ENCODE results near the gene THRA.

Gene THRA, protein sequence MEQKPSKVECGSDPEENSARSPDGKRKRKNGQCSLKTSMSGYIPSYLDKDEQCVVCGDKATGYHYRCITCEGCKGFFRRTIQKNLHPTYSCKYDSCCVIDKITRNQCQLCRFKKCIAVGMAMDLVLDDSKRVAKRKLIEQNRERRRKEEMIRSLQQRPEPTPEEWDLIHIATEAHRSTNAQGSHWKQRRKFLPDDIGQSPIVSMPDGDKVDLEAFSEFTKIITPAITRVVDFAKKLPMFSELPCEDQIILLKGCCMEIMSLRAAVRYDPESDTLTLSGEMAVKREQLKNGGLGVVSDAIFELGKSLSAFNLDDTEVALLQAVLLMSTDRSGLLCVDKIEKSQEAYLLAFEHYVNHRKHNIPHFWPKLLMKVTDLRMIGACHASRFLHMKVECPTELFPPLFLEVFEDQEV

DNA sequence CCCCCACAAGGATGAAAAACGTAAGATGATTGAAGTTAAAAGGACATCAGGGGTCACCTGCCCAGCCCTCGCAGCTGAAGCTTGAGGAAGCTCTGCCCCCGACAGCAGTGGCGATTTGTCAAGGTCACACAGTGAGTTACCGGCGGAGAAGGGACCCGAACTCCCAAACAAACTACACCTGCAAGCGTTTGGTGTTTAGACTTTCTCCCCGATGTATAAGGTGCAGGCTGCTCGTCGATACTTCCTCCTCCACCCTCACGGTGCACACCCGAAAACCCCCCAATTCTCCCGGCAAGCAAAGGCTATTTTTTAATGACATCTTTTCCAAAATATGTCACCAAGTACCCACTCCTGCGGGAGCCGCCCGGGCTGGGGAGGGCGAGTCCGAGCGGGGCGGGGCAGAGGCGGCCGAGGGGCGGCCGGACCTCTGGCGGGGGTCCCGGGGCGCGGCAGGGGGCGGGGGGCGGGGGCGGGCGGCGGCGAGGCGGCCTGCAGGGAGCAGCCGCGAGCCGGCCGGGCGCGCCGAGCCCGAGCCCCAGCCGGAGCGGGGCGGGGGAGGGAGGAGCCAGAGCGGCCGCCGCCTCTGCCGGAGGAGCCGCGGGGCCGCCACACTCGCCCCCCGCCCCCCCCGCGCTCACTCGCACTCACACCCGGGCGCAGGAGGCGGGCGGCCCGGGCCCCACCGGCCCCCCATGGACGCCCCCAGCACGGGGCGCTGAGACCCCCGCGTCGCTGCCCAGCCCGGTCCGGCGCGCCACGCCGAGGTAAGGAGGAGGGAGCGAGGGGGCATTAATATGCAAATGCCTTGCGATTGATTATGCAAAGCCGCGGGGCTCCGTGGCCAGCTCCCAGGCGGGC is at the start of gene THRA:
Gene THRA, plus strand, starts transcription at position 637 of the 858 bp plus-strand sequence. CDS start 11,524 bp downstream, outside the sequence.
- peak; percentile 40 to 45 for DNase-seq (ENCODE audit: low read depth in 2 of 2)

DNA sequence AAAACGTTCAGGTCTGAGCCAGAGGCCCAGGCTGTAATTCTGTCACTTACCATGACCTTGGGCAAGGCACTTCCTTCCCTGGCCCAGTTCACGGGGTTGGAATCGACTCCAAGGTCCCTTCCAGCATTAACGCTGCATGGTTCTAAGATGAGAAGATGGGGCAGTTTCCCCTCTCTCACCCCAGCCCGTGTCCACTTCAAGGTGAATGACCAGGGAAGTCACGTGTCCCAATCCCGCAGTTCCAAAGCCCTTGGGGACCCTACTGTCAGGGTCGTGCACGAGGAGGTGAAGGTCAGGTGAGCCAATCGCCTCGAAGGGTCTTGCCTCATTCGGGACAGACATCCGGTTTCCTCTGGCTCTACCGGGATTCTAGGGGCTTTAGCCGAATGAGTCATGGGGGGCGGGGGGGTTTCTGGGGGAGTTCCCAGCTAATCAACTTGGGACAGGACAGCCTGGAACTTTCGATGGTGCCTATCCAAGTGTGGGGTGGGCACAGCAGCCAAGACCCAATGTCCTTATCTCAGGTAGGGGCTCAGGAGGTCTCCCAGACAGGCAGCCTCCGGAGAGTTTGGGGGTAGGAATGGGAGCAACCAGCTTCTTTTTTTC is 48.3 kb upstream of the THRA start:
- no peak for DNase-seq (ENCODE audit: low read depth in 2 of 2)

GRCh38 chr17:40015005-40015997 is 47.5 kb upstream of the THRA start, which contains the start of gene CSF3:
TSS of gene CSF3 (plus strand) at chr17:40015440. CDS start at chr17:40015475, 35 bp downstream.
- DNase-seq (ENCODE audit: low read depth in 2 of 2), result no peak

GRCh38 chr17:40015998-40016985 is 46.5 kb upstream of the THRA start:
- DNase-seq (ENCODE audit: low read depth in 2 of 2), result no peak

DNA sequence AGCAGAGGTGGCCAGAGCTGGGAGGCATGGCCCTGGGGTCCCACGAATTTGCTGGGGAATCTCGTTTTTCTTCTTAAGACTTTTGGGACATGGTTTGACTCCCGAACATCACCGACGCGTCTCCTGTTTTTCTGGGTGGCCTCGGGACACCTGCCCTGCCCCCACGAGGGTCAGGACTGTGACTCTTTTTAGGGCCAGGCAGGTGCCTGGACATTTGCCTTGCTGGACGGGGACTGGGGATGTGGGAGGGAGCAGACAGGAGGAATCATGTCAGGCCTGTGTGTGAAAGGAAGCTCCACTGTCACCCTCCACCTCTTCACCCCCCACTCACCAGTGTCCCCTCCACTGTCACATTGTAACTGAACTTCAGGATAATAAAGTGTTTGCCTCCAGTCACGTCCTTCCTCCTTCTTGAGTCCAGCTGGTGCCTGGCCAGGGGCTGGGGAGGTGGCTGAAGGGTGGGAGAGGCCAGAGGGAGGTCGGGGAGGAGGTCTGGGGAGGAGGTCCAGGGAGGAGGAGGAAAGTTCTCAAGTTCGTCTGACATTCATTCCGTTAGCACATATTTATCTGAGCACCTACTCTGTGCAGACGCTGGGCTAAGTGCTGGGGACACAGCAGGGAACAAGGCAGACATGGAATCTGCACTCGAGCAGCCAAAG is 45.2 kb upstream of the THRA start:
- DNase-seq (ENCODE audit: low read depth in 2 of 2), result no peak

GRCh38 chr17:40018211-40019121 is 44.3 kb upstream of the THRA start:
- no peak for DNase-seq (ENCODE audit: low read depth in 2 of 2)

DNA sequence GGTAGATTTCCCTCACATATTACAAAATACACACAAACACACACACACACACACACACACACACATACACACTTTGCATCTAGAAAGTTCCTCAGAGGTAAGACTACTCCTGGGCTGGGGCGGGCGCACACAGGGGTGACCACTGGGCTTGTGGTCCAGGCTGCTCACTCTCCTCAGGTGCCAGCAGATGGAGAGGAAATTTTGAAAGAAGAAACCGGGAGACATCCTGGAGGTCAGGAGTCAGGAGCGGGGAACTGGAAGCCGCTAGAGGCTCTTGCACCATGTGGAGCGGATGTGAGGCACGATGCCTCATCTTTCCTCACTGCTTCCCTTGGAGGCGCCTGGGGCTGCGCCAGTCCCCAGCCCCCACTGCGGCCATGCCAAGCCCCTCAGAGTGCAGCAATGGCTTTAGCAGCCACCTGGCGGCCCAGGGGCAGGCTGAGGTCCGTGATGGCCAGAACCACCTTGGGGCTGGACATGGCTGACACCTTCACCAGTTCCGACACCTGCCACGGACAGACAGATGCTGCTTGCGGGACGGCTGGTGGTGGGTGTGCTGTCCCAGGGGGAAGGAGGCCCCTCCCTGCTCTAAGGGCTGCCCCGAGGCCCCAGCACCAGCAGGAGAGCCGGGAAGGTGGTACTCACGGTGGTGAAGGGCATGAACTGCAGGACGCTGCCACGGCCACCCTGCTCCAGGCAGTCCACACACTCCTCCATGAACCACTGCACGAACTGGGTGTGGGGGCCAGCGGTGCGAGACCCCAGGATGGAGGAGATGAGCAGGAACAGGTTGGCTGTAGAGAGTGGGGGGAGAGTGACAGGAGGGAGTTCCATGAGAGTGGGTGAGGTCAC is 43.4 kb upstream of the THRA start:
- DNase-seq (ENCODE audit: low read depth in 2 of 2), result no peak

GRCh38 chr17:40020146-40020545 is 42.6 kb upstream of the THRA start:
- DNase-seq (ENCODE audit: low read depth in 2 of 2), result no peak

DNA sequence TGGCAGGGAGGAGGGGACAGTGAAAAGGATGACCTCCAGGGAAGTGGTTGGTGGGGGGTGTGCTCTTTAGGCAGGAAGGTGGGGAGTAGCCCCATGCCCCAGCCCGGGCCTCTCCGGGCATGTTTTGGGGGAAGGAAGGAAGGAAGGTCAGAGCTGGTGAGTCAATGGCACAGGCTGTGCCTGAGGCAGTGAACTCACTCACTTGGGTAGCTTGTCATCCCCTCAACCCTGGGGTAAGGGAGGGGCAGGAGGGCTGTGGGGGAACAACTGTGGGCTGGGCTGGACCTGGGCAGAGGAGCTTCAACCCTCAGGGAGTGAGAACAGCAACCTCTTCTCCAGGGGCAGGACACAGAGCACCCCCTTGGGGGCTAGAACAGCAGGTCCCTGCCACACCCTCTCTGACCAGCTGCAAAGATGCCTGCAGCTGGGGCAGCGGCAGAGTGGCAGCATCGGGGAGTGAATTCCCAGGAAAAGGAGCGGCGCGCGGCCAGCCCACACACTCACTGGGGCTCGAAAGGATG is 41.3 kb upstream of the THRA start:
- DNase-seq (ENCODE audit: low read depth in 2 of 2), result no peak

DNA sequence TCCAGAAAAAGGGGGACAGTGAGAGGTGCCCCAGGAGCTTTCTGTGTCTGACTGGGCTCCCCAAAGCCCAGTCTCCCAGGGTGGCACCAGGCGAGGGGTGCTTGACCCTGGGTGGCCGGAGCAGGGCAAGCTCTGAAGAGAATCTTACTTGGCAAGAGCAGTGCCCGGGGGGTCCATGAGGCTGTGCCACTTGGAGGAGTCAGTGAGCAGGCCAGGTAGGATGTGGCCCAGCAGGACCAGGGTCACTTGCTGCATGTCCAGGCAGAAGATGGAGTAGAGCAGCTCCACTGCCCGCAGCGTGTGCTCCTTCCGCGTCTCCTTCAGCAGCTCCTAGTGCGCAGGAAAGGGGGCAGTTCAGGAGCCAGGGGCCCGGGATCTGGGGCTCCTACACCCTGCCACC is 40.3 kb upstream of the THRA start:
- DNase-seq (ENCODE audit: low read depth in 2 of 2), result no peak

DNA sequence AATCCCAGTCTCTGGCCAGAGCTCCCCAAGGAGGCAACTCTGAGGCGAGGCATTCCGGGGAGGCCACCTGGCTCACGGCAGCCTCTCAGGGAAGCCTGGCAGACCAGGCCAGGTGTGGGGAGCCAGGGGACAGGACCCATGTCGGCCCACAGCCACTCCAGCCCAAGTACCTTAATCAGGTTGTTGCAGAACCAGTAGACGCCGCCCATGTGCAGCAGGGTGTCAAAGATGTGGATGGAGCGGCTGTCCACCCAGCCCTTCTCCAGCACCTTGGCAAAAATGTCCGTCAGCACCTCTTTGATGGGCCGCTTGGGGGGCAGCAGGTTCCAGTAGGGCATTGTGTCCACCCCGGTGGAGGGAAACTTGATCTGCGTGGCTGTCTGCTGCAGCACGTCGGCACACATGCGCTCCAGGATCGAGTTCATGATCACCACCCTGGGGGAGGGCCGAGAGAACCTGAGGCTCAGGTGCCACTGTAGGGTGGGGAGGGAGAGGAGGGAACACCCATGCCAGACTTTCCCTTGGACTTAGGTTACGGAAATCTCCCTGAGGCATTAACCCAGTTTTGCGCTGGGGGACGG is 39.7 kb upstream of the THRA start:
- no peak for DNase-seq (ENCODE audit: low read depth in 2 of 2)

DNA sequence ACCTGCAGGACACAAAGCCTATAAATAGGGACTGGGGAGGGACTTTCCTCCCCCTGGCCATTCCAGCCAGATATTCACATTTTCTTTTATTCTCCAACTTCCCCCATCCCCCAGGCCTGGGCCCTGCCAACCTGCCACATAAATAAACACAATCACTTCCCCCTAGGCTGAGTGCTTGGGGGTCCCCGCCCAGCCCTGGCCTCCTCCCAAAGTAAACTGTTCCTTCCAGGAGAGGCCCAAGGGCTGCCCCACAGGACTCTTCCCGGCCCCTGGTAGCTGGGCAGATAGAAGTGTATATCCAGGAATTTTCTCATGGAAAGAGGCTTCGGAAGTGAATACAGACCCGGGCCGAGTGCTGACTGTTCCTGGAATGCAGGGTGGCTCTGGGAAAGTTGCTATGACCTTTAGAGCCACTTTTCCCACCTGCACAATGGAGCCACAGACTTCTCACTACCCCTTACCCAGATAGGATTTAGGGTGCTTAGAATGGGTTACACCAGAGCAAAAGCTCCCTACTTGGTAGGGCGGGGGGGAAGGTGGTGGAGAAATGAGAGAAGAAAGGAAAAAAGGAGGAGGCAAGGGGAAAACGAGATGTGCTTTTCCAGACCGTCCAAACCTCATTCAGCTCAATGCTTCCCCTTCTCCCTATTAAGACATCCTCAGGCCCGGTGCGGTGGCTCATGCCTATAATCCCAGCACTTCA is 39.0 kb upstream of the THRA start:
- DNase-seq (ENCODE audit: low read depth in 2 of 2), result no peak

- DNase-seq (ENCODE audit: low read depth in 2 of 2), result no peak
Measured at GRCh38 chr17:40024901-40025300, 37.9 kb upstream of the THRA start.

GRCh38 chr17:40025559-40025958 is 37.2 kb upstream of the THRA start:
- no peak for DNase-seq (ENCODE audit: low read depth in 2 of 2)

DNA sequence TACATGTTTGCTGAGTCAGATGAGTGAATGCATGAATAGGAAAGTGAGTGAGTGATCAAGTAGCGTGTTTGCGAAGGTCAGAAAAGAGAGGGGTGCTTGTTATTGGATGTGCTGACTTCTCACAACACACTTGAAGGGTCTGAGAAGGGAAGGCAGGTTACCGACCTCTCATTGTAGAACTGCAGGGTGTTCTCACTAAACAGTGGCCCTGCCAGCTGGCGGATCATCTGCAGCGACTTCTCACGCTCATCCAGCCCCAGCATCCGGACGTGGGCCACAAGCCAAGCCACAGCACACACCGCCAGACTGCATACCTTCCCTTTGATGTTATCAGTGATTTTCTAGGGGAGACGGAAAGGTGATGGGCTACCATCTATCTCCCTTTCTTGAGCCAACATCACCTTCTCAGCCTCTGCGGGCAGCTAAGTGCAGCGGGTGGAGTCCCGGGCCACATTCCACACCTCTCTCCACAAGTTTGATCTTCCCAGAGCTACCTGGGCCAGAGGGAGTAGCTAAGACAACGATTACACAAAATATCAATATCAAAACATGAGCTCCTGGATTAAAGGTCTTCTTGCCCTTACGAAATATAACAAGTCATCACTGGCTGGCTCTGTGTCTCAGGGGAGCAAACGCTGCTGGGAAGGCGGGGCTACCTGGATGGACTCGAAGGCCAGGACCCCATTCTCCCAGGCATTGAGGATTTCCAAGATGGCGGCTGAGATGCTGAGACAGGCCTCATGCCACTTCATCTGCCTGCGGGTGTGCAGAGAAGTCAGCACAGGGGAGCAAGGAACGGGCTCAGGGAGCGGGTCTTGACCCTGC is 36.6 kb upstream of the THRA start:
- DNase-seq (ENCODE audit: low read depth in 2 of 2), result no peak
